Esophagus muscularis mucosa (tissue), 4 donors: ENCODE data around the gene UBAC2. TPM values are rescaled to one million over a fixed set of nuclear protein-coding genes. Genes with fewer than 3 reads are reported as not detected.

ENCODE experiments used
- DNase-seq: peaks from one replicate; pipeline ENCODE4 v3.0.0-alpha.2; 2017; ENCODE audit errors: extremely low spot score
- H3K27ac ChIP-seq, 4 donors: fragments of 200-600 bp; sonication (generic); replicated peaks in 1 of 4; 1 replicate in 3 of 4; 2 replicates in 1 of 4; pipeline ENCODE4 v1.5.1; 2016 to 2019; ENCODE audit warnings: mild to moderate bottlenecking in 1 of 4
- H3K27me3 ChIP-seq, 4 donors: fragments of 200-600 bp; sonication (generic); one replicate each; pipeline versions ENCODE4 v1.5.1 to v1.6.0; 2016 to 2019
- H3K36me3 ChIP-seq, 4 donors: fragments of 200-600 bp; sonication (generic); one replicate each; pipeline ENCODE4 v1.5.1; 2016 to 2019
- H3K4me1 ChIP-seq, 4 donors: fragments of 200-600 bp; sonication (generic); one replicate each; pipeline ENCODE4 v1.5.1; 2016 to 2019
- H3K4me3 ChIP-seq, 4 donors: fragments of 200-600 bp; sonication (generic); 1 replicate in 2 of 4; 2 replicates in 2 of 4; pipeline ENCODE4 v1.5.1; 2016 to 2019; ENCODE audit warnings: mild to moderate bottlenecking in 4 of 4, moderate library complexity in 1 of 4
- H3K9me3 ChIP-seq, 4 donors: fragments of 200-600 bp; sonication (generic); 1 replicate in 3 of 4; 2 replicates in 1 of 4; pipeline ENCODE4 v1.5.1; 2016 to 2019
- EP300 ChIP-seq: sonication (generic); formaldehyde crosslinking; IDR thresholded peaks from one replicate; pipeline ENCODE4 v1.6.1; 2017; ENCODE audit warnings: antibody characterized with exemption
- POLR2A ChIP-seq: fragments of 450-650 bp; IDR thresholded peaks from one replicate; pipeline ENCODE4 v1.6.1; 2017; ENCODE audit warnings: antibody characterized with exemption, moderate library complexity, mild to moderate bottlenecking, low read depth
- POLR2AphosphoS5 ChIP-seq, 2 donors: sonication (generic); formaldehyde crosslinking; IDR thresholded peaks; one replicate each; pipeline ENCODE4 v1.6.1; 2017; ENCODE audit warnings: antibody characterized with exemption in 2 of 2
- WGBS: methylation state at CpG from one replicate; pipeline ENCODE4 v1.1.5; 2018; 5-methylcytosine and 5-hydroxymethylcytosine counted together
- intact Hi-C: fragments of 100-400 bp; cut with DNase I; formaldehyde crosslinking; loops from one replicate; pipeline ENCODE4 v1.15.1; 2023
- total RNA-seq, 4 donors: library from RNA; depleted of rRNA; stranded (reverse); fragments of >200 nt; gene quantifications; one replicate each; pipeline versions ENCODE4 v1.1.0 to v1.2.1, GENCODE V29; 2016
- TF ChIP-seq, protein P1 (sequence below), 3 experiments: fragments of 200-600 bp in 2 of 3; fragments of 450-650 bp in 1 of 3; sonication (generic) in 2 of 3; IDR thresholded peaks; one replicate each; pipeline ENCODE4 v1.5.1; 2017 to 2019; ENCODE audit warnings: antibody characterized with exemption in 3 of 3, mild to moderate bottlenecking in 2 of 3, moderate library complexity in 1 of 3

Gene UBAC2
- total RNA-seq, 4 donors from 2014 or later: 42.6 to 62.1 (median 50.9) TPM

DNA sequence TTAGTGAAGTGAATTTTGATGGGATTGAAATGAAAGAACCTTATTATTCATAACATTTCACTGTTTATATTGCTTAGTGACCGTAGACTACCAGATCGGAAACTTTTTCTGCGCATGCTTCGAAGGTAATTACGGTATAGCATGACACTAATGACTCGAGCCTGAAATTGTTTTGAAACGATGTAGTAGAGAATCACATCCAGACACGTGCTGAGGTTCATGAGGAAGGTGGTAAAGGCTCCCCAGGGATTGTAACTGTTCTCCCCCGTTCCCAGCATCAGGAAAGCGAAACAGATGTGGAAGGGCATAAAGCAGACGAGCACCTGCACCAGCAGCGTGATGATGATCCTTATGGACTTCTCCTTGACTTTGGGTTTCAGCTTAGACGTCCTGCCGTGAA lies 54.2 kb downstream of the UBAC2 start:
- H3K27me3 ChIP-seq: no peaks in the 10 kb centered on the region
- WGBS: 74% methylated on average over 14 of the region's 14 CpGs
- no peak for DNase-seq
- H3K9me3 ChIP-seq: no peaks in the 10 kb centered on the region
- peaks cover 0 to 6% (median 3%) of the 10 kb centered on the region in 4 donors for H3K36me3 ChIP-seq
- TF ChIP-seq POLR2AphosphoS5 (IDR thresholded peaks at IDR 0.05) (no peak), EP300 (no peak), POLR2A (no peak)
- TF ChIP-seq, protein P1, sequence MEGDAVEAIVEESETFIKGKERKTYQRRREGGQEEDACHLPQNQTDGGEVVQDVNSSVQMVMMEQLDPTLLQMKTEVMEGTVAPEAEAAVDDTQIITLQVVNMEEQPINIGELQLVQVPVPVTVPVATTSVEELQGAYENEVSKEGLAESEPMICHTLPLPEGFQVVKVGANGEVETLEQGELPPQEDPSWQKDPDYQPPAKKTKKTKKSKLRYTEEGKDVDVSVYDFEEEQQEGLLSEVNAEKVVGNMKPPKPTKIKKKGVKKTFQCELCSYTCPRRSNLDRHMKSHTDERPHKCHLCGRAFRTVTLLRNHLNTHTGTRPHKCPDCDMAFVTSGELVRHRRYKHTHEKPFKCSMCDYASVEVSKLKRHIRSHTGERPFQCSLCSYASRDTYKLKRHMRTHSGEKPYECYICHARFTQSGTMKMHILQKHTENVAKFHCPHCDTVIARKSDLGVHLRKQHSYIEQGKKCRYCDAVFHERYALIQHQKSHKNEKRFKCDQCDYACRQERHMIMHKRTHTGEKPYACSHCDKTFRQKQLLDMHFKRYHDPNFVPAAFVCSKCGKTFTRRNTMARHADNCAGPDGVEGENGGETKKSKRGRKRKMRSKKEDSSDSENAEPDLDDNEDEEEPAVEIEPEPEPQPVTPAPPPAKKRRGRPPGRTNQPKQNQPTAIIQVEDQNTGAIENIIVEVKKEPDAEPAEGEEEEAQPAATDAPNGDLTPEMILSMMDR (IDR thresholded peaks at IDR 0.05): no peak
- H3K4me3 ChIP-seq: no peak overlapping the region
- peaks cover 6 to 17% (median 11%) of the 10 kb centered on the region in 4 donors for H3K4me1 ChIP-seq
- intact Hi-C loops: no loop called here
- H3K27ac ChIP-seq: no peak overlapping the region

DNA sequence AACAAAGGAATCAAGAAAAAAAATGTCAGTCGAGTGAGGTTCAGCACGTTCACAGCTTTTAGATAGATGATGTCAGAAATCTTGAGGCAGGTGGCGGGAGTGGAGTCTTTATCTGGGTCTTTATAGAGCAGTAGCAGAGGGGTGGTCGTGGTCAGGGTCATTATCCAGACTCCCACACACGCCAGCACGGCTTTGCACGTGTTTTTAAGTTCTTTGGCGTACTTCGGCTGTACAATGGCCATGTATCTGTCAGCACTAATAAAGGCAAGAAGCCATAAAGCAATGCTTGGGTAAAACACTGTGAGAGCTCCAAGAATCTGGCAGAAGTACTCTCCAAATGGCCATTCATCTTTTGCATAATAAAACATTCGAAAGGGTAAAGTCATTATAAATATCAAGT lies 54.6 kb downstream of the UBAC2 start:
- no peak overlapping the region for H3K27ac ChIP-seq
- no peak for DNase-seq
- WGBS: 72% methylated on average over 10 of the region's 10 CpGs
- no peak overlapping the region for H3K4me3 ChIP-seq
- peaks cover 6 to 17% (median 11%) of the 10 kb centered on the region in 4 donors for H3K4me1 ChIP-seq
- H3K27me3 ChIP-seq: no peaks in the 10 kb centered on the region
- peaks cover 0 to 6% (median 3%) of the 10 kb centered on the region in 4 donors for H3K36me3 ChIP-seq
- no peak for TF ChIP-seq POLR2A
- no peak for TF ChIP-seq POLR2AphosphoS5 (IDR thresholded peaks at IDR 0.05)
- TF ChIP-seq EP300: no peak
- TF ChIP-seq, protein P1 (IDR thresholded peaks at IDR 0.05): no peak
- H3K9me3 ChIP-seq: no peaks in the 10 kb centered on the region
- intact Hi-C loops: no loop called here

DNA sequence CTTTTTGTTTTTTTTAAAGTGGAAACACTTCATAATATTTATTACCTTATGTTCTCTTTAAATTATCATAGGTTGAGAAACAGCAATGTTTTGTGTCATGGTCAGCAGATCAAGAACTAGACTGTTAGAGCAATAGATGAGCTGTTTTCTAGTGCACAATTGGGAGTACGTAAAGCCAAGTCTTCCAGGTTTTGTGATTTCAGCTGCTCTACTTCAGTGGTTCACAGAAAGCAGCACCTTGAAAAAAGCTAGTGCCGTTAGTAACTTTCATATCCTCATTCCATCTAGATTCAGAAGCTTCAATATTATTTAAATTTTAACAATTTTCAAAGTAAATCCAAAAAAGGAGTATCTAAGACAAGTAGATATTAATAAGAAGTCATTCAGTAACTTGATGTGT lies 55.6 kb downstream of the UBAC2 start:
- no peak for DNase-seq
- 83% methylated on average over 2 of the region's 2 CpGs for WGBS
- Histone ChIP-seq H3K27ac (no peak overlapping the region), H3K27me3 (no peaks in the 10 kb centered on the region), H3K36me3 (peaks cover 0 to 6% (median 3%) of the 10 kb centered on the region in 4 donors), H3K4me1 (peaks cover 6 to 17% (median 11%) of the 10 kb centered on the region in 4 donors), H3K4me3 (no peak overlapping the region), H3K9me3 (no peaks in the 10 kb centered on the region)
- intact Hi-C loops: no loop called here
- TF ChIP-seq POLR2A: no peak
- no peak for TF ChIP-seq POLR2AphosphoS5 (IDR thresholded peaks at IDR 0.05)
- TF ChIP-seq, protein P1 (IDR thresholded peaks at IDR 0.05): no peak
- TF ChIP-seq EP300: no peak

DNA sequence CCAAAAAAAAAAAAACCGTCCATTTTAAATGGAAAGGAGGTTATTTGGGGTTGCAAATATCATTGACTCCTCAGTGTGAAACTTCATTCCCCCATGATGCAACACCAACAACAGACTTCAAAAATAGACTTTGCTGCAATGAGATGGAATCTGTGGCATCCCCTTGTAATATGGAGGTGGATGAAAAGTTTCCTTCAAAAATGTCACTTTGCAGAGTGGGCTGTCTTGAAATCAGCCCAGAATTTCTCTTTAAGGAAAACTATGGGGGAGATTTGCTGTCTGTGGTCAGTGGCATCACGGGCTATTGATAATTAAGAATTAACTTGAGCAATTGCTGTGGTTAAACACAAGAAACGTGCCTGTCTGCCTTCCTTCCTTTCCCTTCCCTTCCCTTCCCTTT lies 56.1 kb downstream of the UBAC2 start:
- WGBS: 59% methylated on average over 3 of the region's 3 CpGs
- H3K4me1 ChIP-seq: peaks cover 6 to 17% (median 11%) of the 10 kb centered on the region in 4 donors
- H3K36me3 ChIP-seq: peaks cover 0 to 8% (median 3%) of the 10 kb centered on the region in 4 donors
- no peak overlapping the region for H3K4me3 ChIP-seq
- intact Hi-C loops: no loop called here
- H3K9me3 ChIP-seq: no peaks in the 10 kb centered on the region
- H3K27ac ChIP-seq: no peak overlapping the region
- no peak for DNase-seq
- H3K27me3 ChIP-seq: no peaks in the 10 kb centered on the region
- TF ChIP-seq, protein P1 (IDR thresholded peaks at IDR 0.05): no peak
- TF ChIP-seq POLR2AphosphoS5 (IDR thresholded peaks at IDR 0.05) (no peak), POLR2A (no peak), EP300 (no peak)

DNA sequence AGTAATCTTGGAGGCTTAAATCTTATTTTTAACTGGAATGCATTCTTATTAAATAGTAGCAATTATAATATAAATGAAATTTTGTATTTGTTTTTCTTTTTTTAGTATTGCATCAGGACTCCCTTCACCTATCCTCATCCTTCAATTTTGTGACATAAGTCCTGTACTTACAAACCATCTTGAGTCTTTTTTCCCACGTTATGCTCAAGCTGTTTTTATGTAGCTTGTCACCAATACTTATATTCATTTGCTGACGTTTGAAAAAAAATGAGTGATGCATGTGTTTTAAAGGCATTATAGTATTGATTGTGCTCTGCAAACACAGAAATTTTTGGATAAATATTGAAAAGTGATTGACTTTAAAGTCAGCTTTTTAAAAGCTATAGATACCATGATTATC lies 56.6 kb downstream of the UBAC2 start:
- H3K9me3 ChIP-seq: no peaks in the 10 kb centered on the region
- DNase-seq: no peak
- intact Hi-C loops: no loop called here
- no peak for TF ChIP-seq POLR2AphosphoS5 (IDR thresholded peaks at IDR 0.05)
- TF ChIP-seq POLR2A: no peak
- TF ChIP-seq, protein P1 (IDR thresholded peaks at IDR 0.05): no peak
- TF ChIP-seq EP300: no peak
- H3K4me3 ChIP-seq: no peak overlapping the region
- H3K27ac ChIP-seq: no peak overlapping the region
- WGBS: 90% methylated on average over 2 of the region's 2 CpGs
- no peaks in the 10 kb centered on the region for H3K27me3 ChIP-seq
- H3K36me3 ChIP-seq: peaks cover 0 to 8% (median 3%) of the 10 kb centered on the region in 4 donors
- H3K4me1 ChIP-seq: peaks cover 6 to 17% (median 11%) of the 10 kb centered on the region in 4 donors
